Measurements from ENCODE around the gene KRTAP5-4.

Gene KRTAP5-4

GRCh38 chr11:1630271-1630670 lies 8.3 kb upstream of the KRTAP5-4 start:
- no peak for TF ChIP-seq CTCF (IDR thresholded peaks at IDR 0.05; ENCODE audit: extremely low read depth, missing control alignments)
- no peak for DNase-seq (ENCODE audit: low spot score)

GRCh38 chr11:1629326-1630185 lies 7.6 kb upstream of the KRTAP5-4 start, which contains the start of gene KRTAP5-5:
TSS of gene KRTAP5-5 (plus strand) at chr11:1629775. CDS start at chr11:1629841, 66 bp downstream.
- TF ChIP-seq CTCF (IDR thresholded peaks at IDR 0.05; ENCODE audit: extremely low read depth, missing control alignments), result no peak
- DNase-seq (ENCODE audit: low spot score), result no peak

- TF ChIP-seq CTCF (IDR thresholded peaks at IDR 0.05; ENCODE audit: extremely low read depth, missing control alignments), result peak; percentile 88
- DNase-seq (ENCODE audit: low spot score), result peak; percentile 89
Measured at GRCh38 chr11:1628506-1629325, 6.8 kb upstream of the KRTAP5-4 start.

DNA sequence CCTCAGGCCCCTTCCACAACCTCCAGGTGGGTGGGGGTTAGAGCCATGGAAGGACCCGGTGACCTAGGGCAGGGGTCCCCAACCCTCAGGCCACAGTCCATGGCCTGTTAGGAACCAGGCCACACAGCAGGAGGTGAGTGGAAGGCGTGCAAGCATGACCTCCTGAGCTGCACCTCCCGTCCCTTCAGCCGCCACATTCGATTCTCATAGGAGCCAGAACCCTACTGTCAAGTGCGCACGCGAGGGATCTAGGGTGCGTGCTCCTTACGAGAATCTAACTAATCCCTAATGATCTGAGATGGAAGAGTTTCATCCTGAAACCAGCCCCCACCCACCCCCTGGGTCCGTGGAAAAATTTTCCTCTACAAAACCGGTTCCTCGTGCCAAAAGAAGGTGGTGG lies 3.6 kb upstream of the KRTAP5-4 start:
- no peak for TF ChIP-seq CTCF (IDR thresholded peaks at IDR 0.05; ENCODE audit: extremely low read depth, missing control alignments)
- DNase-seq (ENCODE audit: low spot score), result no peak

- DNase-seq (ENCODE audit: low spot score), result no peak
- no peak for TF ChIP-seq CTCF (IDR thresholded peaks at IDR 0.05; ENCODE audit: extremely low read depth, missing control alignments)
Measured at GRCh38 chr11:1624621-1625020, 2.7 kb upstream of the KRTAP5-4 start.

DNA sequence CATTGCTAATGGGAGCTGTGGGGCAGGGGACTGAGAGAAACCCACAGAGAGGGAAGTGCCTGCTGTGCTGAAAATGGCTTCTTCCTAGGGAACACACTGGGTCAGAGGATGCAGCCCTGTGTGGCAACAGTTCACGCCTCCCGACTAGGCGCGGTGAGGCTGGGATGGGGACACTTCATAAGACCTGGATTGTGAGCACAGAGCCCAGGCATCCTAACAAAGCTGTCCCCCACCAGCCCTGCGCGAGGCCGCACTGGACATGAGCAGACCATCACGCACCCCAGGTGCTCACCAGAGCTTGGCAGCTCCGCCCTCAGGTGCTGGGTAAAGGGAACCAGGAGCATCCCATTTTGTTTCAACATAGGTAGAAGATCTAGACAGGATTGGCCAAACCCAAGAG lies 1.8 kb upstream of the KRTAP5-4 start:
- DNase-seq (ENCODE audit: low spot score), result no peak
- no peak for TF ChIP-seq CTCF (IDR thresholded peaks at IDR 0.05; ENCODE audit: extremely low read depth, missing control alignments)

- DNase-seq (ENCODE audit: low spot score), result no peak
- no peak for TF ChIP-seq CTCF (IDR thresholded peaks at IDR 0.05; ENCODE audit: extremely low read depth, missing control alignments)
Measured at GRCh38 chr11:1619449-1619848, 2.5 kb downstream of the KRTAP5-4 start.

All from GM20000 (cell line).